Left renal pelvis (tissue), 4 donors: Measurements from ENCODE around the gene PRMT3. TPM values are rescaled to one million over a fixed set of nuclear protein-coding genes. Genes with fewer than 3 reads are reported as not detected.
"Not testable (repeated sequence)": the region's sequence is repeated elsewhere in the genome, so short reads cannot be mapped to it uniquely, and the experiment has no call there.

ENCODE experiments used
- DNase-seq, 4 donors: peaks; one replicate each; pipeline ENCODE4 v3.0.0-alpha.2; 2013; ENCODE audit warnings: low read depth in 4 of 4, low spot score in 3 of 4
- polyA plus RNA-seq, 4 donors: library from polyadenylated mRNA; unstranded; fragments of 120-200 nt; gene quantifications; one replicate each; pipeline ENCODE4 v1.2.1, GENCODE V29; 2013; ENCODE audit not compliant: insufficient read length in 4 of 4

Gene PRMT3
- polyA plus RNA-seq, 4 donors: 16.4 to 19.2 (median 18.2) TPM

DNA sequence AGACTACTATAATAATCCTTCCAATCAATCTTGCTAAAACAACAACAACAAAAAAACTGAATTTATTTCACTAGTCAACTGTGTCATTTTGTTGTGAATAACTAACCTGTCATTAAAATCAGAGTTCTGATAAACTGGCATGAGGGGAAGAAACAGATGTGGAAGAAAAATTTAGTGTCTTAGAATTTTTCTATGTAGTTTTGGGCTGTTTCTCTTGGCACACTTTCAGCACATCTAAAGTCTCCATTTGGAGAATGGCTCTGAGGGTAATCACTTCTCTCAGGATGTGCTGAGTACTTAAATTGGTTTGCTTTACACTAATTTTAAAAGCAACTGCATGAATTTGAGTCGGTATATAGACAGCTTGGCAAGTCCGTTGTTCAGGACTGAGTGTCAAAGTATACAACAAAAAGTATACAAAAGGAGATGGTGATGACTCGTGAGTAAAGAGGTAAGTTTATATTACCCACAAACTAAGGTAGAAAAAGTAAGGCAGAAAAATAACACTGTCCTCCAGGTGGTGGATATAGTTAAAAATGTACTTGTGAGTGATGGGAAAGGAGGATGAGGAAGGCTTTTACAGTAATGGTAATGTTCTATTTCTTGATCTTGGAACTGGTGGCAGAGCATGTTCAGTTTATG lies 13.8 kb upstream of the PRMT3 start:
- no peak for DNase-seq

GRCh38 chr11:20374741-20375300 lies 12.7 kb upstream of the PRMT3 start:
- no peak for DNase-seq

DNA sequence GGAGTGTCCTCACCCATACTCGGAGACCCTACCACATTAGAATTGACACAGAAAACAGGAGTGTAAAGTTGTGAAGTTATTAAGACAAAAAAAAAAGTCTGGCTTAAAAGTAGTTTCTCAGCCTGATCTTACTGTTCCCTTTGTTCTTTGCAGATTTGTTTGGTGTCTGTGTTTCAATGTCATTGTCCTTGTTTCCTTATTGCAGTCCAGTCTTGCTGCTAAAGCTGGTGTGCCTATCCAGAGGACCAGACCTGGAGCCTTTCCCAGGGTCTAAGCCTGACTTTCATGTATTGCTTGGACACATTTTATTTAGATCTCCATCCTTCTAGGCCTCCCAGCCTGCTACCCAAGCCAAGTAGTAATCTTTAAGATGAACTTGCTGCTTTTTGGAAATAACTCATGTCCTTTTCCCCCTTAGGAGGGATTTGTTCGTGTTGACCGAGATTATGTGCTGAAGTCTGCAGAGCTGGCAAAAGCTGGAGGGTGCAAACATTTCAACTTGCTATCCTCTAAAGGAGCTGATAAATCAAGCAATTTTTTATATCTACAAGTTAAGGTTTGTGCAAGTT lies 11.3 kb upstream of the PRMT3 start:
- no peak for DNase-seq

DNA sequence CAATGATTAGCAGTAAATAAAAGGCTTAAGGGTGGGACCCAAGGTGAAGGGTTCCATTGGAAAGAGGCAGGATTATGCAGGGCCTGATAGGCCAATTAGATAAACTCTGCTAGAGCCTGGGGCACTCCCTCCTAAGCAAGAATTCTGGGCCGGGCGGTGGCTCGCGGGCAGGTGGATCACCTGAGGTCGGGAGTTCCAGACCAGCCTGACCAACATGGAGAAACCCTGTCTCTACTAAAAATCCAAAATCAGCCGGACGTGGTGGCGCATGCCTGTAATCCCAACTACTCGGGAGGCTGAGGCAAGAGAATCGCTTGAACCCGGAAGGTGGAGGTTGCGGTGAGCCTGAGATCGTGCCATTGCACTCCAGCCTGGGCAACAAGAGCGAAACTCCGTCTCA lies 1.5 kb upstream of the PRMT3 start:
- DNase-seq: not testable (repeated sequence)

- no peak for DNase-seq
Measured at GRCh38 chr11:20388096-20389055, 860 bp downstream of the PRMT3 start.

- peak in 2 of 4 donors; percentile 22 to 63 for DNase-seq
Measured at GRCh38 chr11:20397281-20397680, 9.8 kb downstream of the PRMT3 start.

DNA sequence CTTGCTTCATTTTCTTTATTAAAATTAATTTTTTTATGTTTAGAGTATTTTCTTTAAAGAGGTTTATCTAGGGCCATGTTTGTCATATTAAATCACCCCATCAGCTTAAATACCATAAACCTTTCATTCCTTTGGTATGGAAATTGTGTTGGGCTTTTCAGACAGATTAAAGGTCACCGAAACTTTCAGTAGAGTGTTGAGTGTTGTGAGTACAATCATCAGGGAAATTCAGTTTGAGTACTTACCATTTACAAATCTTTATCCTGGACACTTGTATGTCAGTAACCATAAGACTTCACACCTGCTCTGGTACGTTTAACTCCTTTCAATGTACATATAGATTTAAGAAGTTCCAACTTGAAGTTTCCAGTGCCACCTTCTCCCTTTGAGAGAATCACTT lies 12.0 kb downstream of the PRMT3 start:
- DNase-seq: no peak

- DNase-seq: no peak
Measured at GRCh38 chr11:20403059-20403458, 15.5 kb downstream of the PRMT3 start.

- no peak for DNase-seq
Measured at GRCh38 chr11:20406484-20406883, 19.0 kb downstream of the PRMT3 start.

DNA sequence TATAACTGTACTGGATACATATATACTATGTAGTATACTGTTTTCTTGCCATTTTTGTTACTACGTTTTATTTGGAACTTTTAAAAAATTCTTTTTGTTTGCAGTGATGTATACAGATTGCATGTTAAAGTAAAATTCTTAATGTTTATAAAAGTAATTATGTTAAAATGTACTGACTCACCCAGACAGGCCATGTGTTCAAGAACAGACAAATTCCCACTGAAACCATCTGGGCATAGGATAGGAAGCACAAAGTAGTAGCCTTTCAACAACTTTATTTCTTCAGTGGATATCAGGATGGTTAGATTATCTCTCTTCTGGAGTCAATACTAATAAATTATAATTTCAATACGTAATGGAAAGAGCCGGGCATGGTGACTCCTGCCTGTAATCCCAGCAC lies 19.8 kb downstream of the PRMT3 start:
- DNase-seq: no peak

DNA sequence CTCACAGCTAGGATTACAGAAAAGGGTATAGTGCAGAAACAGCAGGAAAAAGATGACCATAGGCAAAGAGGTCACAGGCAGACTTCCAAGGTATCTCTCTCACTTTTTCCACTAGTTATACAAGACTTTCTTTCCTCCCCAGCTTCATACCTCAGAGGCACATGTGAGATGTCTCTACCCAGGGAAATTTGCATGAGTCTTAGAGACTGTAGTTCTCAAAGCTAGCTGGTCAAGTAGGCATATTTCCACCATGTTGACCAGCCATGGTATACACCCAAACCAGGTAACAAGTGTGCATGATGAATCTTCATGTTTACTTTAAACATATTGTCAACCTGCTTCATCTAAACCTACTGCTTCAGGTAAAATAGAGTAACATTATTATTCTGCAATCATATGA lies 27.9 kb downstream of the PRMT3 start:
- DNase-seq: no peak

DNA sequence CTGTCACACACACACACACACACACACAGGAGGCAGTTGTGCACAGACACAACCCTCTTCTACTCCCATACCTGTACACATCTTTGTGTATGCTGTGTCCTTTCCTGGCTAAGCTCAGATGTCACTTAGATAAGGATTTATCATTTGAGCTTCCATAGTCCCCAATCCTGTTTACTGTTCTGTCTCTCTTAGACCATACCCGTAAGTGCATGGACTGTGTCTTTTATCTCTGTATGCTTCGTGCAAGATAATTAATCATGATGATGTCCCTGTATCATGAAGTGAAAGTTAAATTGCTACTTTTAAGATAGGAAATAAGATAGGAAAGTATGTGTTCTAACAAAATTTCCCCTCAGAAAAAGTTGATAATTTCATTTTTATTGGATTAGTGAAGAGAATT lies 30.3 kb downstream of the PRMT3 start:
- DNase-seq: no peak

GRCh38 chr11:20421946-20422345 lies 34.4 kb downstream of the PRMT3 start:
- DNase-seq: no peak

DNA sequence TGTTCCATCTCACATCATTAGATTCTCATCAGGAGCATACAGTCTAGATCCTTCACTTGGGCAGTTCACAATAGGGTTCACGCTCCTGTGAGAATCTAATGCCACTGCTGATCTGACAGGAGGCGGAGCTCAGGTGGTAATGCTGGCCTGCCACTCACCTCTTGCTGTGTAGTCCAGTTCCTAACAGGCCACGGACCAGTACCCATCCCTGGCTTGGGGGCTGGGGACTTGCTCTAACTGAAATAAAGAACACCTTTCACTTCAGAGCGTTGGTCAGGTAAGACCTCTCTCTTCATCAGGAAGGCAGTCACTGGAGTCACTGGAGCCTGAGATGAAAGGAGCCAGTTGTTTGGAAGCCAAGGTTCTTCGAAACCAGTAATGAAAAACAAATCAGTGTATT lies 41.7 kb downstream of the PRMT3 start:
- DNase-seq: no peak

GRCh38 chr11:20438637-20439036 lies 51.1 kb downstream of the PRMT3 start:
- DNase-seq: no peak

GRCh38 chr11:20443596-20443995 lies 56.1 kb downstream of the PRMT3 start:
- no peak for DNase-seq

GRCh38 chr11:20444535-20444934 lies 57.0 kb downstream of the PRMT3 start:
- no peak for DNase-seq

DNA sequence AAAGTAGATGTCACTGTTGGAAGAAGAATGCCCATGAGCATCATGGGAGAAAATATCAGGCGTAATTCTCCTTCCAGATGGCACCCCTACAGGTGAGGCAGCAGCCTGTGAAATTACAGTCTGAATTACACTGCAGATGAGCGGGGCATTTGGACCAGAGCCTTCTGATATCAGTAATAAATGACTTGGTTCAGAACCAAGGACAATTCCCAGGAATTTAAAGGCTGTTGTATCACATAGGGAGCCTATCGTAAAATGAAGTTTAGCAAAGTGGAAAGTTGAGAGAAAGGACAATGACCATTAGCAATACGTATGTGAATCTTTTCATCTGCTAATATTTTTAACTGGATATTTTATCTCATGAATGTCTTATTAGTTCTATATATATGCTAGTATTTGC lies 61.3 kb downstream of the PRMT3 start:
- no peak for DNase-seq

DNA sequence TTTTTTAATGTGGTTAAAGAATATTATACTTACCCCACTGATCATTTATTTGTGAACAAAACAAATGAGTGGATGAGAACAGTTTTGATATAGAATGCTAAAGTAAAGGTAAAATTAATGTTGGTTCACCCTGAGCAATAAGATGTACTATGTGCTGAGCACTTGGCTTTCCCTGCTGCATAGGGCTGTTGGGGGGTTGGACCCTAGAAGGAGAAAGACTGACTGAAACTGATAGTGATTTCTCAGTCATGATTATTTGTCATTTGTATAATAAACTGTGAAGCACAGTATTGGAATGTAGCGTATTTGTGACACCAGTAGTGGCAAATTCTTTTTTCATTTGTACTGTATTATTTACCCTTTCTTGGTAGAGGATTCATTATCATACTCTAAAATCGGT lies 63.3 kb downstream of the PRMT3 start:
- DNase-seq: no peak

DNA sequence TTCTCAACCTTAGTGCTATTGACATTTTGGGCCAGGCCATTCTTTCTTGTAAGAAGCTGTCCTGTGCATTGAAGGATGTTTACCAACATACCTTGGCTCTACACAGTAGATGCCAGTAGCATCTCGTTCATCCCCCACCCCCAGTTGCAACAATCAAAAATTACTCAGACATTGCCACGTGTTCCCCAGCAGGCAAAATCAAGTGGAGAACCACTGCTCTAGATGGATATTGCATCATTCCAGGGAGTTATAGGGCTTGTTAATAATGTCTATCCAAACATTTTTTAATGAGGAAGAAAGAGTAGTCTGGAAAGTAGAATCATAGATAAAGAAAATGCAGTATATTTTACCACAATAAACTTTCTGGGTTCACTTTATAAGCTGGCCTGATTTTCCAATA lies 64.1 kb downstream of the PRMT3 start:
- no peak for DNase-seq

DNA sequence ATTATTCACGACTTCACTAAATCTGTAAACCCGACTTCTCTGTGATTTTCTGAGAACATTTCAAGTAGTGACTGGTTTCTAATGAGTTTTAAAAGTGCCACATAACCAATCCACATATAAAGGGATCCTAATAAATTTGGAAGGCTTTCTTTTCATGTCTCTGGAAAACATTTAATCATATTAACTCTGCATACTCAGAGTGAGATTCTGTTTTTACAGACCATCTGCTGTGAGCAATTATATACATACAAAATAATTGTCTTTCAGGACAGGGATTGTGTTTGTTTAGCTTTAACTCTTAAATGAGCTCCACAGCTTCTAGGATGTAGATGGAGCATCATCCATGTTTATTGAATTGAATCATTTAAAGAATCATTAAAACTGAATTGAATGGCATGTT lies 65.1 kb downstream of the PRMT3 start:
- DNase-seq: no peak
